MM.1S (cell line): ENCODE measurements around the gene PRDM7.
"Not testable (repeated sequence)": the region's sequence is repeated elsewhere in the genome, so short reads cannot be mapped to it uniquely, and the experiment has no call there.

Experiments
- DNase-seq: peaks from one replicate; pipeline ENCODE4 v3.0.0-alpha.2; 2015
- H2AFZ ChIP-seq: fragments of 300-600 bp; sonication (generic); 2 replicates; pipeline ENCODE4 v1.6.0; 2016; ENCODE audit warnings: antibody characterized with exemption, low read length
- H3F3A ChIP-seq: fragments of 300-600 bp; sonication (generic); 2 replicates; pipeline ENCODE4 v1.6.1; 2016; ENCODE audit warnings: mild to moderate bottlenecking, antibody characterized with exemption, low read length, moderate library complexity, mixed read lengths; ENCODE audit not compliant: insufficient read depth
- H3K27ac ChIP-seq: fragments of 300-600 bp; sonication (generic); 2 replicates; pipeline ENCODE4 v1.5.1; 2016; ENCODE audit warnings: mild to moderate bottlenecking, low read length
- H3K27me3 ChIP-seq: fragments of 300-600 bp; sonication (generic); replicated peaks from 2 replicates; pipeline ENCODE4 v1.6.0; 2016; ENCODE audit warnings: low read length; ENCODE audit not compliant: insufficient read depth
- H3K36me3 ChIP-seq: fragments of 300-600 bp; sonication (generic); replicated peaks from 2 replicates; pipeline ENCODE4 v1.6.1; 2016; ENCODE audit warnings: mild to moderate bottlenecking, low read length, mixed read lengths; ENCODE audit not compliant: insufficient read depth
- H3K4me1 ChIP-seq: fragments of 300-600 bp; sonication (generic); 2 replicates; pipeline ENCODE4 v1.6.1; 2016; ENCODE audit warnings: low read length, mixed read lengths
- H3K4me2 ChIP-seq: fragments of 300-600 bp; sonication (generic); 2 replicates; pipeline ENCODE4 v1.6.0; 2016; ENCODE audit warnings: low read depth, low read length
- H3K4me3 ChIP-seq: fragments of 300-600 bp; sonication (generic); 2 replicates; pipeline ENCODE4 v1.5.1; 2016; ENCODE audit warnings: low read length, mixed read lengths
- H3K79me2 ChIP-seq: fragments of 300-600 bp; sonication (generic); 2 replicates; pipeline ENCODE4 v1.6.1; 2016; ENCODE audit warnings: mixed run types, low read length, mixed read lengths
- H3K9ac ChIP-seq: fragments of 300-600 bp; sonication (generic); 2 replicates; pipeline ENCODE4 v1.6.1; 2016; ENCODE audit warnings: low read length, mixed read lengths
- H3K9me2 ChIP-seq: fragments of 300-600 bp; sonication (generic); replicated peaks from 2 replicates; pipeline ENCODE4 v1.6.1; 2016; ENCODE audit warnings: mild to moderate bottlenecking, low read length, mixed read lengths; ENCODE audit not compliant: insufficient read depth
- H3K9me3 ChIP-seq: fragments of 300-600 bp; sonication (generic); replicated peaks from 2 replicates; pipeline ENCODE4 v1.6.1; 2016; ENCODE audit warnings: mild to moderate bottlenecking, low read length, mixed read lengths; ENCODE audit not compliant: insufficient read depth
- H4K20me1 ChIP-seq: fragments of 300-600 bp; sonication (generic); 2 replicates; pipeline ENCODE4 v1.6.1; 2016; ENCODE audit warnings: mild to moderate bottlenecking, low read length, moderate library complexity, mixed read lengths; ENCODE audit not compliant: insufficient read depth
- EZH2 ChIP-seq: fragments of 300-600 bp; sonication (generic); optimal IDR thresholded peaks from 2 replicates; pipeline ENCODE3; 2017; ENCODE audit warnings: low read depth, mild to moderate bottlenecking, antibody characterized with exemption, low read length, mixed read lengths
- EZH2phosphoT487 ChIP-seq: fragments of 300-600 bp; sonication (generic); IDR thresholded peaks from 2 replicates; pipeline ENCODE4 v1.6.1; 2018; ENCODE audit warnings: antibody characterized with exemption, low read length
- TF ChIP-seq, protein P1 (sequence below): fragments of 300-600 bp; sonication (generic); IDR thresholded peaks from 2 replicates; pipeline ENCODE4 v1.5.1; 2016; ENCODE audit warnings: antibody characterized with exemption, low read length, mixed read lengths

PRDM7 gene

DNA sequence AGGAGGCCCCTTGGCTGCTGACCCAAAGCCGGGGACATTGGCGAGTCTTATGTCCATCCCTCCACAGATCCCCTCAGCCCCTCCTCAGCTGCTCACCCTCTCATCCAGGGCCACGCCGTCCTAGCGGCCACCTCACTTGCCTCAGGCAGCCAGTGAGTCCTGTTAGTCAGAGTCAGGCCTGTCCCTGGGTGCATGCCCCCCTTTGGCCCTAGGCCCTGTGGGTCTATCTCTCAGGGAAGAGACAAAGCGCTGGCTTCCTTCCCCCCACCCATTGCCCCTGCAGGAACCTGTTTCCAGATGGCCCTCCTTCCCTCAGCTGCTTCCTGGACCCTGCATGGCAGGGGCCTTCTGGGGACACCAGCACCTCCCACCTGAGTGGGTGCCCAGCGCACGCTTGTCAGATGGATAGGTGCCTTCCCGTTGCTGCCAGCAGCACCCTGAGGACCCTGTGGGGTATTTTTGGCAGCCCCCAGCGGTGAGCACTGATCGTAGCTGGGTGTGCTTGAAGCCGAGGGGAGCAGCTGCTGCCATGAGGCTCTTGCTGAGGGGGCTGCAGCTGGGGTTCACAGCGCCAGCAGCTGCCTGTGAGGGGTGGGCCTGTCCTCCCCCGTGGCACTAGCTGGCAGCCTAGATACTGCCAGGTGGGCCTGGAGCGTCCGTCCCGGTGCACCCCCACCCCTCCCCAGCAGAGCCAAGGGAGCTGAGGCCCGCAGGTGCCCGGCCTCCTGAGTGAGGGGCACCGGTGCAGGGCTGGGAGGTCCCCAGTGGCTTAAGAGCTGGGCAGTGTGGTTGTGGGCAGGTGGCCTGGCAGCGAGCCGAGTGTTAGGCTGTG is 66.2 kb downstream of the PRDM7 start:
- Histone ChIP-seq H3K4me2 (no peak overlapping the region), H3K36me3 (no peaks in the 10 kb centered on the region), H3F3A (no peaks in the 10 kb centered on the region), H3K4me1 (no peaks in the 10 kb centered on the region), H3K9me2 (no peaks in the 10 kb centered on the region), H3K9ac (no peak overlapping the region), H3K9me3 (no peaks in the 10 kb centered on the region), H3K79me2 (no peaks in the 10 kb centered on the region), H4K20me1 (no peaks in the 10 kb centered on the region), H3K27me3 (no peaks in the 10 kb centered on the region), H3K27ac (no peak overlapping the region), H2AFZ (no peak overlapping the region), H3K4me3 (no peak overlapping the region)
- no peak for DNase-seq
- TF ChIP-seq EZH2 (no peak), EZH2phosphoT487 (no peak)

DNA sequence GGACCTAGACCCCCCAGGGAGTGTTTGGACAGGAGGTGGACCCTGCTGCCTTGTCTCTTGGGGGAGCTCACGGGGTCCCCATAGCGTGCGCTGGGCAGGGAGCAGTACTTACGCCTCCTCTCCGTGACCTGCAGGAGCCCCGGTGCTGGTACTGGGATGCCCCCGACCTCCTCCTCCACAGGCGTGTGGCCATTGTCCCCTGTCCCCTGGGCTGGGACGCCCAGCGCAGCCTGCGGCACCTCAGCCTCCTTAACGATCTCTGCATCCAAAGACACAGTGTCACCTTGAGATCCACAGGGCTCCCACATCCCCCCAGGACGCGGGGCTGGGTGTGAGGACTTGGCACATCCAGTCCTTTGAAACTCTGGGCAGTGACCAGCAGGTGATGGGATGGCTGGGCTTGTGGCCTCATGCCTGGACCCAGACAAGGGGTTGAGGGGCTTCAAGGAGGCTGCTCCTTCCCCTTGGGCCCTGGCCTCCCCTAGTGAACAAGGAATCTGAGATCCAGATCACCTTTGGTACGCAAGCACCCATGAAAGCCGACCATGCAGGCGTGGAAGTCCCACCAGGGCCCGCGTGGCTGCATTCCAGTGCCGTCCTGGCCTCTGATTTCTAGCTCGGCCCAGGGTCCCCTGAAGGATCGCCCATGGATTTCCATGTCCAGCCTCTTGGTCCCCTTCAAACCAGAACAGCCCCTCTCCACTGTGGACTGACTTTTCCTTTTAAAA is 67.8 kb downstream of the PRDM7 start:
- Histone ChIP-seq H3K79me2 (no peaks in the 10 kb centered on the region), H2AFZ (no peak overlapping the region), H3K27me3 (no peaks in the 10 kb centered on the region), H4K20me1 (no peaks in the 10 kb centered on the region), H3K4me2 (no peak overlapping the region), H3K9ac (no peak overlapping the region), H3F3A (no peaks in the 10 kb centered on the region), H3K27ac (no peak overlapping the region), H3K9me3 (no peaks in the 10 kb centered on the region), H3K4me1 (no peaks in the 10 kb centered on the region), H3K36me3 (no peaks in the 10 kb centered on the region), H3K4me3 (no peak overlapping the region), H3K9me2 (no peaks in the 10 kb centered on the region)
- no peak for DNase-seq
- TF ChIP-seq EZH2 (no peak), EZH2phosphoT487 (no peak)
- TF ChIP-seq, protein P1, sequence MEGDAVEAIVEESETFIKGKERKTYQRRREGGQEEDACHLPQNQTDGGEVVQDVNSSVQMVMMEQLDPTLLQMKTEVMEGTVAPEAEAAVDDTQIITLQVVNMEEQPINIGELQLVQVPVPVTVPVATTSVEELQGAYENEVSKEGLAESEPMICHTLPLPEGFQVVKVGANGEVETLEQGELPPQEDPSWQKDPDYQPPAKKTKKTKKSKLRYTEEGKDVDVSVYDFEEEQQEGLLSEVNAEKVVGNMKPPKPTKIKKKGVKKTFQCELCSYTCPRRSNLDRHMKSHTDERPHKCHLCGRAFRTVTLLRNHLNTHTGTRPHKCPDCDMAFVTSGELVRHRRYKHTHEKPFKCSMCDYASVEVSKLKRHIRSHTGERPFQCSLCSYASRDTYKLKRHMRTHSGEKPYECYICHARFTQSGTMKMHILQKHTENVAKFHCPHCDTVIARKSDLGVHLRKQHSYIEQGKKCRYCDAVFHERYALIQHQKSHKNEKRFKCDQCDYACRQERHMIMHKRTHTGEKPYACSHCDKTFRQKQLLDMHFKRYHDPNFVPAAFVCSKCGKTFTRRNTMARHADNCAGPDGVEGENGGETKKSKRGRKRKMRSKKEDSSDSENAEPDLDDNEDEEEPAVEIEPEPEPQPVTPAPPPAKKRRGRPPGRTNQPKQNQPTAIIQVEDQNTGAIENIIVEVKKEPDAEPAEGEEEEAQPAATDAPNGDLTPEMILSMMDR: no peak

DNA sequence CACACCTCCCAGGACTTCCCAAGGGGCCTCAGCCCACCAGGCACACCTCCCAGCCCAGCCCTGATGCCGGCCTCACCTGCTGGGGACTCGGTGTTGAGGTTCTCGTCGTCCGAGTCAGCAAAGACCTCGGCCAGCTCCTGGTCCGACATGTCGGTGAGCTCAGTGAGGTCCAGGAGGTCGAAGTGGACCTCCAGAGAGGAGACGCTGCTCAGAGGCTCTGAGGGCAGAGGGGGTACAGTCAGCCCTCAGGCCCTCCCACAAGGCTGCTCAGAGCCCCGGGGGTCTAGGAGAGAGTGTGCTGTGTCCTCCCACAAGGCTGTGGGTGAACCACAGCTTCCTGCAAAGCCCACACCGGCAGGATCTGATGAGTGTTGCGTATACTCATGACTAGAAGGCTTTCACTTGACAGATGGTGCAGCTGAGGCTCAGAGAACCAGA is 68.4 kb downstream of the PRDM7 start:
- no peaks in the 10 kb centered on the region for H3F3A ChIP-seq
- no peaks in the 10 kb centered on the region for H3K9me2 ChIP-seq
- no peak overlapping the region for H3K4me3 ChIP-seq
- H3K4me1 ChIP-seq: no peaks in the 10 kb centered on the region
- no peaks in the 10 kb centered on the region for H3K9me3 ChIP-seq
- no peak overlapping the region for H2AFZ ChIP-seq
- H3K36me3 ChIP-seq: no peaks in the 10 kb centered on the region
- TF ChIP-seq, protein P1: no peak
- no peak for TF ChIP-seq EZH2phosphoT487
- TF ChIP-seq EZH2: no peak
- no peak overlapping the region for H3K4me2 ChIP-seq
- no peaks in the 10 kb centered on the region for H3K27me3 ChIP-seq
- no peaks in the 10 kb centered on the region for H4K20me1 ChIP-seq
- H3K79me2 ChIP-seq: no peaks in the 10 kb centered on the region
- no peak overlapping the region for H3K9ac ChIP-seq
- no peak overlapping the region for H3K27ac ChIP-seq
- no peak for DNase-seq

GRCh38 chr16:90007635-90008234 is 69.4 kb downstream of the PRDM7 start:
- not testable (repeated sequence) for H3K36me3 ChIP-seq, H3K4me1 ChIP-seq, H3F3A ChIP-seq, H3K27ac ChIP-seq, H3K4me3 ChIP-seq, H2AFZ ChIP-seq, H3K9me2 ChIP-seq, H3K9me3 ChIP-seq, H3K4me2 ChIP-seq, H3K9ac ChIP-seq, H3K79me2 ChIP-seq, H3K27me3 ChIP-seq, H4K20me1 ChIP-seq, DNase-seq
